ENCODE measurements around the gene TC2N. TPM values are rescaled to one million over a fixed set of nuclear protein-coding genes. Genes with fewer than 3 reads are reported as not detected.

TC2N gene
- polyA plus RNA-seq, 1 donor from 2014 or later, result 2.1 TPM

DNA sequence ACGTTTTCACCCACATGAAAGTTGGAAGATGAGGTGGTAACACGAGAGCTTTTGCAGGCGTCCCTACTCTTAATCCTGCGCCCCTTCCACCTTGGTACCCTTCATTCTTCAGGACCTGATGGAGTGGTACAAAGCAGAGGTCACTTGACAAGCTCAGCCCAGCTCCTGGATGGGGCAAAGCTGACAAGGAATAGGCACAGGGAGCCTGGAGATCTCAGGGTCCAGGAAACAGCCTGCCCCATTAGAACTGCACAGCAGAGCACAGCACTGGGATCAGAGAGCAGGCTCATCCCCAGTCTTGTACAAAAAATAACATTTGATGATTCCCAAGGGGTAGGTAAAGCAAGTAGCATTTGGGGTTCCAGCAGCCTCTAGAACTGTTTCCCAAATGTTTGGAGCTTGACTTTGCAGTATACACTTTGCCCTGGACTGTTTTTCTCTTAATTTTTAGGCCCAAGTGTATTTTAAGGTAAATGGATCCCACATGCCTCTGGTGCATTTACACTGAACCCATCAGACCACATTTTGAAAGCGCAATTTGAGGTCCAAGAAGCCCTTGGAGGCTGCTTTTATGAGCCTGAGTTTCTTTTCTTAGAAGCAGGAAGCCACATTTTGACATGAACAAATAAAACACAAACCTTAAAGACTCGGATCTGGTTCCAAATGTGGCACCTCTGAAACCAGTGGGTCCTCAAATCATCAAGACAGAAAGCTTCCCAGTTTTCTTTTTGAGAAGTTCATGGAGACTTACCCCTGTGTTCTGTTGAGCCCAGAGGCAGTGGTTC is 633 bp downstream of the TC2N start:
- Histone ChIP-seq H3K9me2 (ENCODE audit: insufficient read depth, low read length) (no peaks in the 10 kb centered on the region), H3K9ac (ENCODE audit: low read length) (no peak overlapping the region), H3F3A (ENCODE audit: insufficient read depth, low read length, poor library complexity, severe bottlenecking) (no peaks in the 10 kb centered on the region), H4K20me1 (ENCODE audit: insufficient read depth) (no peaks in the 10 kb centered on the region), H3K27me3 (ENCODE audit: insufficient read depth, low read depth, low read length) (no peaks in the 10 kb centered on the region), H3K36me3 (ENCODE audit: insufficient read depth, low read length) (no peaks in the 10 kb centered on the region), H2AFZ (ENCODE audit: low read depth, low read length) (no peak overlapping the region), H3K79me2 (replicated peaks; ENCODE audit: insufficient read depth, low read length) (no peaks in the 10 kb centered on the region), H3K4me3 (ENCODE audit: low read length) (no peak overlapping the region), H3K27ac (ENCODE audit: low read length) (no peak overlapping the region), H3K9me3 (ENCODE audit: low read length) (no peaks in the 10 kb centered on the region), H3K4me2 (ENCODE audit: low read length) (no peak overlapping the region)
- TF ChIP-seq EP300 (conservative IDR thresholded peaks at IDR 0.05; ENCODE audit: poor library complexity, severe bottlenecking) (no peak), RAD21 (conservative IDR thresholded peaks at IDR 0.05) (no peak), MXI1 (conservative IDR thresholded peaks at IDR 0.05; ENCODE audit: poor library complexity, severe bottlenecking) (no peak), TAF1 (IDR thresholded peaks at IDR 0.05; ENCODE audit: low read depth) (no peak), POLR2AphosphoS5 (IDR thresholded peaks at IDR 0.05) (no peak), EZH2 (IDR thresholded peaks at IDR 0.05; ENCODE audit: borderline replicate concordance, insufficient read depth, low read length, poor library complexity, severe bottlenecking) (no peak), SMC3 (conservative IDR thresholded peaks at IDR 0.05; ENCODE audit: poor library complexity) (no peak)
- TF ChIP-seq, protein P1, sequence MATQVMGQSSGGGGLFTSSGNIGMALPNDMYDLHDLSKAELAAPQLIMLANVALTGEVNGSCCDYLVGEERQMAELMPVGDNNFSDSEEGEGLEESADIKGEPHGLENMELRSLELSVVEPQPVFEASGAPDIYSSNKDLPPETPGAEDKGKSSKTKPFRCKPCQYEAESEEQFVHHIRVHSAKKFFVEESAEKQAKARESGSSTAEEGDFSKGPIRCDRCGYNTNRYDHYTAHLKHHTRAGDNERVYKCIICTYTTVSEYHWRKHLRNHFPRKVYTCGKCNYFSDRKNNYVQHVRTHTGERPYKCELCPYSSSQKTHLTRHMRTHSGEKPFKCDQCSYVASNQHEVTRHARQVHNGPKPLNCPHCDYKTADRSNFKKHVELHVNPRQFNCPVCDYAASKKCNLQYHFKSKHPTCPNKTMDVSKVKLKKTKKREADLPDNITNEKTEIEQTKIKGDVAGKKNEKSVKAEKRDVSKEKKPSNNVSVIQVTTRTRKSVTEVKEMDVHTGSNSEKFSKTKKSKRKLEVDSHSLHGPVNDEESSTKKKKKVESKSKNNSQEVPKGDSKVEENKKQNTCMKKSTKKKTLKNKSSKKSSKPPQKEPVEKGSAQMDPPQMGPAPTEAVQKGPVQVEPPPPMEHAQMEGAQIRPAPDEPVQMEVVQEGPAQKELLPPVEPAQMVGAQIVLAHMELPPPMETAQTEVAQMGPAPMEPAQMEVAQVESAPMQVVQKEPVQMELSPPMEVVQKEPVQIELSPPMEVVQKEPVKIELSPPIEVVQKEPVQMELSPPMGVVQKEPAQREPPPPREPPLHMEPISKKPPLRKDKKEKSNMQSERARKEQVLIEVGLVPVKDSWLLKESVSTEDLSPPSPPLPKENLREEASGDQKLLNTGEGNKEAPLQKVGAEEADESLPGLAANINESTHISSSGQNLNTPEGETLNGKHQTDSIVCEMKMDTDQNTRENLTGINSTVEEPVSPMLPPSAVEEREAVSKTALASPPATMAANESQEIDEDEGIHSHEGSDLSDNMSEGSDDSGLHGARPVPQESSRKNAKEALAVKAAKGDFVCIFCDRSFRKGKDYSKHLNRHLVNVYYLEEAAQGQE (IDR thresholded peaks at IDR 0.05; ENCODE audit: borderline replicate concordance), result no peak
- TF ChIP-seq, protein P2, sequence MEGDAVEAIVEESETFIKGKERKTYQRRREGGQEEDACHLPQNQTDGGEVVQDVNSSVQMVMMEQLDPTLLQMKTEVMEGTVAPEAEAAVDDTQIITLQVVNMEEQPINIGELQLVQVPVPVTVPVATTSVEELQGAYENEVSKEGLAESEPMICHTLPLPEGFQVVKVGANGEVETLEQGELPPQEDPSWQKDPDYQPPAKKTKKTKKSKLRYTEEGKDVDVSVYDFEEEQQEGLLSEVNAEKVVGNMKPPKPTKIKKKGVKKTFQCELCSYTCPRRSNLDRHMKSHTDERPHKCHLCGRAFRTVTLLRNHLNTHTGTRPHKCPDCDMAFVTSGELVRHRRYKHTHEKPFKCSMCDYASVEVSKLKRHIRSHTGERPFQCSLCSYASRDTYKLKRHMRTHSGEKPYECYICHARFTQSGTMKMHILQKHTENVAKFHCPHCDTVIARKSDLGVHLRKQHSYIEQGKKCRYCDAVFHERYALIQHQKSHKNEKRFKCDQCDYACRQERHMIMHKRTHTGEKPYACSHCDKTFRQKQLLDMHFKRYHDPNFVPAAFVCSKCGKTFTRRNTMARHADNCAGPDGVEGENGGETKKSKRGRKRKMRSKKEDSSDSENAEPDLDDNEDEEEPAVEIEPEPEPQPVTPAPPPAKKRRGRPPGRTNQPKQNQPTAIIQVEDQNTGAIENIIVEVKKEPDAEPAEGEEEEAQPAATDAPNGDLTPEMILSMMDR (IDR thresholded peaks at IDR 0.05; ENCODE audit: poor library complexity, severe bottlenecking), result no peak

DNA sequence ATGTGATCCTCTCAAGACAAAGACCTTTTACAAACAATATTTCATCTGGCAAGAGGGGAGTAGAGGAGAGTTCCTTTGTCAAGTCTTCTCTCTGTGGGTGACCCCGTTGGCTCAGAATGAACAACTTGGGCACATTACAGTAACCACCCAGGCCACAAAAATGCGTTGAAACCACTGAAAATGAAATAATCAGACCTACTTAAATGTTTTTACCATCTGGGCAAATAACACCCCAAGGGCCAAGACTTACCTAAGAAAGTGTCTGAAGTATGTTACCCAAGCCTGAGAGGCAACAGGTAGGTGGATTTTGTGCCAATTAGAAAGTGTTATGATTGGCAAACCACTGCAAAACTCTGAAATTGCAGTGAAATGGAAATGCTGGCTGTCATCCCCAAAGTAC is 1.3 kb downstream of the TC2N start:
- H3F3A ChIP-seq (ENCODE audit: insufficient read depth, low read length, poor library complexity, severe bottlenecking), result no peaks in the 10 kb centered on the region
- no peak for TF ChIP-seq RAD21 (conservative IDR thresholded peaks at IDR 0.05)
- TF ChIP-seq, protein P2 (IDR thresholded peaks at IDR 0.05; ENCODE audit: poor library complexity, severe bottlenecking), result no peak
- TF ChIP-seq EP300 (conservative IDR thresholded peaks at IDR 0.05; ENCODE audit: poor library complexity, severe bottlenecking), result no peak
- no peak for TF ChIP-seq EZH2 (IDR thresholded peaks at IDR 0.05; ENCODE audit: borderline replicate concordance, insufficient read depth, low read length, poor library complexity, severe bottlenecking)
- TF ChIP-seq SMC3 (conservative IDR thresholded peaks at IDR 0.05; ENCODE audit: poor library complexity), result no peak
- no peak for TF ChIP-seq TAF1 (IDR thresholded peaks at IDR 0.05; ENCODE audit: low read depth)
- no peak for TF ChIP-seq MXI1 (conservative IDR thresholded peaks at IDR 0.05; ENCODE audit: poor library complexity, severe bottlenecking)
- TF ChIP-seq, protein P1 (IDR thresholded peaks at IDR 0.05; ENCODE audit: borderline replicate concordance), result no peak
- TF ChIP-seq POLR2AphosphoS5 (IDR thresholded peaks at IDR 0.05), result no peak
- no peak overlapping the region for H2AFZ ChIP-seq (ENCODE audit: low read depth, low read length)
- H3K27me3 ChIP-seq (ENCODE audit: insufficient read depth, low read depth, low read length), result no peaks in the 10 kb centered on the region
- no peak overlapping the region for H3K9ac ChIP-seq (ENCODE audit: low read length)
- H3K9me2 ChIP-seq (ENCODE audit: insufficient read depth, low read length), result no peaks in the 10 kb centered on the region
- H3K9me3 ChIP-seq (ENCODE audit: low read length), result no peaks in the 10 kb centered on the region
- no peak overlapping the region for H3K4me3 ChIP-seq (ENCODE audit: low read length)
- H3K27ac ChIP-seq (ENCODE audit: low read length), result no peak overlapping the region
- H3K4me2 ChIP-seq (ENCODE audit: low read length), result no peak overlapping the region
- no peaks in the 10 kb centered on the region for H3K79me2 ChIP-seq (replicated peaks; ENCODE audit: insufficient read depth, low read length)
- H4K20me1 ChIP-seq (ENCODE audit: insufficient read depth), result no peaks in the 10 kb centered on the region
- no peaks in the 10 kb centered on the region for H3K36me3 ChIP-seq (ENCODE audit: insufficient read depth, low read length)

All from neural cell (in vitro differentiated cells).